Posterior cingulate gyrus (tissue), 11 donors: ENCODE measurements around the gene CYP27A1.
A peak's percentile ranks its signal among the peaks of the same experiment; 100 is the strongest.
"Not testable (repeated sequence)": the region's sequence is repeated elsewhere in the genome, so short reads cannot be mapped to it uniquely, and the experiment has no call there.

Source experiments
- DNase-seq, 10 donors: peaks; one replicate each; pipeline versions ENCODE4 v3.0.0 to v3.0.0-alpha.2; 2020 to 2021; ENCODE audit warnings: mixed read lengths in 3 of 10
- intact Hi-C: fragments of 100-400 bp; cut with DNase I; formaldehyde crosslinking; loops from one replicate; pipeline ENCODE4 v1.15.1; 2023

CYP27A1 gene

GRCh38 chr2:218761795-218762194, 20.2 kb upstream of the CYP27A1 start:
- intact Hi-C loops = no loop called here
- no peak for DNase-seq

GRCh38 chr2:218772759-218773158, 9.2 kb upstream of the CYP27A1 start:
- intact Hi-C loops = not testable (repeated sequence)

GRCh38 chr2:218773881-218774280, 8.1 kb upstream of the CYP27A1 start:
- intact Hi-C loops = no loop called here
- no peak for DNase-seq

More at GRCh38 chr2:218772759-218773158, 9.2 kb upstream of the CYP27A1 start:
- DNase-seq = not testable (repeated sequence)

- intact Hi-C loops = no loop called here
- no peak for DNase-seq
These were observed 5.5 kb upstream of the CYP27A1 start for GRCh38 chr2:218776488-218776887.

- intact Hi-C loops = no loop called here
- DNase-seq = no peak
These were observed 4.5 kb upstream of the CYP27A1 start for GRCh38 chr2:218777276-218777990.

GRCh38 chr2:218780046-218780445, 1.9 kb upstream of the CYP27A1 start:
- intact Hi-C loops = loop anchor here (5.0 kb wide), 2 partner anchors 33 to 68 kb away; partner anchors contain the start of gene TTLL4
- no peak for DNase-seq

GRCh38 chr2:218780851-218781690, 876 bp upstream of the CYP27A1 start:
- intact Hi-C loops = loop anchor here (5.0 kb wide), 2 partner anchors 34 to 69 kb away; partner anchors contain the start of gene TTLL4
- no peak for DNase-seq

GRCh38 chr2:218782528-218782844, 539 bp downstream of the CYP27A1 start:
- intact Hi-C loops = loop anchor here (5.0 kb wide), 2 partner anchors 35 to 70 kb away; partner anchors contain the start of gene TTLL4

GRCh38 chr2:218783688-218784087, 1.7 kb downstream of the CYP27A1 start:
- DNase-seq = peak in 1 of 10 donors; percentile 79
- intact Hi-C loops = loop anchor here (5.0 kb wide), 2 partner anchors 36 to 71 kb away; partner anchors contain the start of gene TTLL4

More at GRCh38 chr2:218782528-218782844, 539 bp downstream of the CYP27A1 start:
- DNase-seq = no peak

- no peak for DNase-seq
- intact Hi-C loops = no loop called here
These were observed 3.2 kb downstream of the CYP27A1 start for GRCh38 chr2:218785103-218785502.

- DNase-seq = no peak
- intact Hi-C loops = no loop called here
These were observed 4.2 kb downstream of the CYP27A1 start for GRCh38 chr2:218786133-218786532.

- DNase-seq = no peak
- intact Hi-C loops = no loop called here
These were observed 6.7 kb downstream of the CYP27A1 start for GRCh38 chr2:218788529-218789255.

GRCh38 chr2:218792433-218792832, 10.5 kb downstream of the CYP27A1 start:
- intact Hi-C loops = no loop called here

GRCh38 chr2:218796691-218797090, 14.7 kb downstream of the CYP27A1 start:
- intact Hi-C loops = no loop called here
- DNase-seq = no peak

More at GRCh38 chr2:218792433-218792832, 10.5 kb downstream of the CYP27A1 start:
- no peak for DNase-seq

GRCh38 chr2:218798767-218799504, 17.0 kb downstream of the CYP27A1 start:
- DNase-seq = no peak
- intact Hi-C loops = no loop called here

GRCh38 chr2:218799990-218800389, 18.0 kb downstream of the CYP27A1 start:
- intact Hi-C loops = no loop called here
- no peak for DNase-seq

- no peak for DNase-seq
- intact Hi-C loops = no loop called here
These were observed 20.5 kb downstream of the CYP27A1 start for GRCh38 chr2:218802386-218802994.

- no peak for DNase-seq
- intact Hi-C loops = no loop called here
These were observed 22.9 kb downstream of the CYP27A1 start for GRCh38 chr2:218804817-218805216.

- intact Hi-C loops = no loop called here
These were observed 23.7 kb downstream of the CYP27A1 start for GRCh38 chr2:218805627-218806026.

More at GRCh38 chr2:218805627-218806026, 23.7 kb downstream of the CYP27A1 start:
- DNase-seq = no peak
